ENCODE data around the gene TMEM150A.
A peak's percentile ranks its signal among the peaks of the same experiment; 100 is the strongest.
"Not testable (repeated sequence)": the region's sequence is repeated elsewhere in the genome, so short reads cannot be mapped to it uniquely, and the experiment has no call there.

Gene TMEM150A

GRCh38 chr2:85602476-85603234, at the start of gene TMEM150A:
TMEM150A (minus strand) TSS chr2:85602698; CDS start chr2:85601948, 750 bp downstream.
- peak; percentile 90 for DNase-seq (ENCODE audit: low spot score)

- no peak for DNase-seq (ENCODE audit: low spot score)
Observed at GRCh38 chr2:85652056-85652455, 49.6 kb upstream of the TMEM150A start.

GRCh38 chr2:85651097-85651496, 48.6 kb upstream of the TMEM150A start:
- no peak for DNase-seq (ENCODE audit: low spot score)

- no peak for DNase-seq (ENCODE audit: low spot score)
Observed at GRCh38 chr2:85650456-85650855, 48.0 kb upstream of the TMEM150A start.

- peak; percentile 65 for DNase-seq (ENCODE audit: low spot score)
Observed at GRCh38 chr2:85649201-85650190, 47.0 kb upstream of the TMEM150A start.

- DNase-seq (ENCODE audit: low spot score) = peak; percentile 67
Observed at GRCh38 chr2:85648619-85649018, 46.1 kb upstream of the TMEM150A start.

GRCh38 chr2:85647823-85648526, 45.5 kb upstream of the TMEM150A start:
- no peak for DNase-seq (ENCODE audit: low spot score)

- no peak for DNase-seq (ENCODE audit: low spot score)
Observed at GRCh38 chr2:85646166-85646565, 43.7 kb upstream of the TMEM150A start.

GRCh38 chr2:85644909-85645308, 42.4 kb upstream of the TMEM150A start:
- no peak for DNase-seq (ENCODE audit: low spot score)

- DNase-seq (ENCODE audit: low spot score) = no peak
Observed at GRCh38 chr2:85642725-85643124, 40.2 kb upstream of the TMEM150A start.

- DNase-seq (ENCODE audit: low spot score) = no peak
Observed at GRCh38 chr2:85635636-85636035, 33.1 kb upstream of the TMEM150A start.

GRCh38 chr2:85635011-85635410, 32.5 kb upstream of the TMEM150A start:
- DNase-seq (ENCODE audit: low spot score) = no peak

- no peak for DNase-seq (ENCODE audit: low spot score)
Observed at GRCh38 chr2:85631316-85631715, 28.8 kb upstream of the TMEM150A start.

GRCh38 chr2:85628658-85629057, 26.2 kb upstream of the TMEM150A start:
- no peak for DNase-seq (ENCODE audit: low spot score)

- DNase-seq (ENCODE audit: low spot score) = no peak
Observed at GRCh38 chr2:85623991-85624390, 21.5 kb upstream of the TMEM150A start.

- no peak for DNase-seq (ENCODE audit: low spot score)
Observed at GRCh38 chr2:85621338-85621737, 18.8 kb upstream of the TMEM150A start.

- DNase-seq (ENCODE audit: low spot score) = no peak
Observed at GRCh38 chr2:85619617-85620016, 17.1 kb upstream of the TMEM150A start.

GRCh38 chr2:85617723-85618122, 15.2 kb upstream of the TMEM150A start:
- DNase-seq (ENCODE audit: low spot score) = not testable (repeated sequence)

- DNase-seq (ENCODE audit: low spot score) = no peak
Observed at GRCh38 chr2:85615413-85615728, 12.9 kb upstream of the TMEM150A start.

GRCh38 chr2:85614757-85615156, 12.3 kb upstream of the TMEM150A start:
- not testable (repeated sequence) for DNase-seq (ENCODE audit: low spot score)

GRCh38 chr2:85613717-85614515, 11.4 kb upstream of the TMEM150A start:
- DNase-seq (ENCODE audit: low spot score) = no peak
